HG02938 (cell line): Measurements from ENCODE around the gene IRF1.

Experiments
- ATAC-seq: cut with Tn5 transposase; IDR thresholded peaks from one replicate; pipeline ENCODE4 v1.9.1; 2021; ENCODE audit warnings: mild to moderate bottlenecking, moderate library complexity; ENCODE audit not compliant: unreplicated experiment

The IRF1 gene

DNA sequence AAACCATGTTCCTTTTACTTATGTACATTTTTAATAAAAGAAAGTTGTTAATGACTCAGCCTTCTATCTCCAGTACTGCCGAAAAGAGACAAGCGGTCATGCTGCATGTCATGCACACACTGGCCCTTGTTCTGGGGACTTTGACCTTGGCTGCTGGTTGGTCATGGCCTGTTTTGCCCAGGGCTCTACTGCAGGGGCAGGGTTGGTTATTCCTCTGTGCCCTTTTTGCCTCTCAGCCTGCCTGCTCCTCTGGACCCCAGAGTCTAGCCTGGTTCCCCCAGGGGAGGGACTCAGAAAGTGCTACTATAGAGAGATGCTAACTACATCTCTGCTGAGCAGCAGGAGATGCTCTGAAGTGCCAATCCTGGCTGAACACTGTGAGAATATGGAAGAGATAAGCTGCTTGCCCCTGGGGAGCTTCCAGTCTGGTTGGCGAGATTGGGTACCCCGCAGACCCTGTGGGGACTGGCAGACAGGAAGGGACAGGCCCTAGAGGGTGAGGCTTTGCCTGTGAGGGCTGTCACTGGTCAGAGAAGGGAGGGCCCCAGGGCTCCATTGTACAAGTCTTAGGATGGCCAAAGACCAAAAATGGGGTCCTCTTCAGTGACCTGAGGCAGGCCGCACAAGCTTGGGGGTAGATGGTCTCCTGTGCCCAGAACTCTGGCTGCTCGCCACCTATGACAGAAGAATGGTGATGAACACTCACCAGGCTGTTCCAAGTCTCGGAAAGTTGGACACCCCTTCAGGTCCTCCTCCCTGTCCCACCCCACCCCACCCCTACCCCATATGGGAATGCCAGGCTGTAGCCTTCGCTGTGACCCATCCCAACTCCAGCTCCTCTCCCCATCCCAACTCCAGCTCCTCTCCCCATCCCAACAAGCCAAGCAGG lies 14.3 kb downstream of the IRF1 start:
- ATAC-seq = no peak

DNA sequence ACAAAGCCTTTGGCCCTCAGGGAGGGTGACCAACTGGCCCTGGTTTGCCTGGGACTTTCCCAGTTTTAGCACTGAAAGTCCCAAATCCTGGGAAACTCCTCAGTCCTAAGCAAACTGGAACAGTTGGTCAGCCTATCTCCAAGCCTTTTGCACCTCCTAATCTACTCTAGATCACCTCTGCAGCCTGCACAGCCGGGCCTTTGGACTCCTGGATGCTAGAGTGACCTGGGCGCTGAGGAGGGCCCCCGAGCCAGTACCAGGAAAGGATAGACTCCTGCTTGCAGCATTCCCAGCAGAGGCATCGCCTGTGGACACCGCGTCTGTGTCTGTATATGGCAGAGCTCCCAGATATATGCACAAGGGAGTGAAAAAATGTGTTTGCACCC lies 15.1 kb downstream of the IRF1 start:
- ATAC-seq = no peak

DNA sequence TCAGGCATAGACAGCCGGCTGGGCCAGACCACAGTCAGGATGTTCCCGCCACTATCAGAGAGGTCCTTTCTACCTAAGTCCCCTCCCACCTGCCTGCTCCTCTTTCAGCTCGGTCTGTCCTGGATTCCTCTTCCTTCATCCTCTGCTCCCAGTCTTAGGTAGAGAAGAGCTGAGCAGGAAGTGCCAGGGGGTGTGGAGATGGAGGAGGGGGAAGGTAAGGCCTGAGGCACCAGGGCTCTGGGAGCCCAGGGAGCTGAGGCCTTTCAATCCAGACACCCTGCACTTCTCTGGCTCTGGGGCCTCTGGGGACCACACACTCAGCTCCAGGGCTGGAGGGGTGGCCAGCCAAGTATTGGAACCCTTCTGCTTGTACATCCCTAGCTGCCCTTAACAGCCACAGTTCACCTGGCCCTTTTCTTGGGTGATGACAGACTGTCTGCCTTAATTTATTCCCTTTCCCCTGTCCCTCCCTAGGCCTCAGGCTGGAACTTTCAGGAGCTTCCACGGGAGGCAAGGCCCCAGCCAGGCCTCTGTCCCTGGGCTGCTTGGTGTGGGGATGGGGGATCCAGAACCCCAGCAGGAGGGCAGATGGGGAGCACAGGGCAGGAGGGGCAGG lies 15.6 kb downstream of the IRF1 start:
- no peak for ATAC-seq

DNA sequence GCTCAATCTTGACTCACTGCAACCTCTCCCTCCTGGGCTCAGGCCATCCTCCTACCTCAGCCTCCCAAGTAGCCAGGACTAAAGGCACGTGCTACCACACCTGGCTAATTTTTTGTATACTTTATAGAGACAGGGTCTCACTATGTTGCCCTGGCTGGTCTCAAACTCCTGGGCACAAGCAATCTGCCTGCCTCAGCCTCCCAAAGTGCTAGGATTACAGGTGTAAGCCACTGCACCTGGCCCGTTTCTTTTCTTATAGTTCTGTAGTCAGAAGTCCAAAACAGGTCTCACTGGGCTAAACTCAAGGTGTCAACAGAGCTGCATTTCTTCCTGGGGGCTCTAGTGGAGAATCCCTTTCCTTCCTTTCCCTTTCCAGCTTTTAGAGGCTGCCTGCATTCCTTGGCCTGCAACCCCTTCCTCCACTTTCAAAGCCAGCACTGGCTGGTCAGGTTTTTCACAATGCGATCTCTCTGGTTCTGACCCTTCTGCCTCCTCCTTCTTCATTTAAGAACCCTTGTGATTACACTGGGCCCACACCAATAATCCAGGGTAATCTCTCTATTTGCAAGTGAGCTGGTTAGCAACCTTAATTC lies 16.3 kb downstream of the IRF1 start:
- ATAC-seq = no peak

DNA sequence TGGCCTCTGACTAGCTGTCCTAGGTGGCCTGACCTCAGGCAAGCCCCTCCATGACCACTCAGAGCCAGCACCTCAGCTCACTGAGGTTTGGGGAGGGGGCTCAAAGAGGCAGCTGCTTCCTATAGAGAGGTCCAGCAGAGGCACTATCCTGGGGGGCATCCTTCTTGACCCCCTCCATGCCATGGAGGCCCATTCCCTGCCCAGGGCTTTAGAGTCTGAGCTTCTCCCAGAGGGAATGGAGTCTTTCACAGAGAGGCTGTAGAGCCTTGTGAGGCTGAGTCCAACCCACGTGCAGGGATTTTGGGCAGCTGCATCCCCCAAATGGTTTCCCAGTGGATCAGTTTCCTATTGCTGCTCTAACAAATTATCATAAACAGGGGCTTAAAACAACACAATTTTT lies 16.9 kb downstream of the IRF1 start:
- no peak for ATAC-seq

DNA sequence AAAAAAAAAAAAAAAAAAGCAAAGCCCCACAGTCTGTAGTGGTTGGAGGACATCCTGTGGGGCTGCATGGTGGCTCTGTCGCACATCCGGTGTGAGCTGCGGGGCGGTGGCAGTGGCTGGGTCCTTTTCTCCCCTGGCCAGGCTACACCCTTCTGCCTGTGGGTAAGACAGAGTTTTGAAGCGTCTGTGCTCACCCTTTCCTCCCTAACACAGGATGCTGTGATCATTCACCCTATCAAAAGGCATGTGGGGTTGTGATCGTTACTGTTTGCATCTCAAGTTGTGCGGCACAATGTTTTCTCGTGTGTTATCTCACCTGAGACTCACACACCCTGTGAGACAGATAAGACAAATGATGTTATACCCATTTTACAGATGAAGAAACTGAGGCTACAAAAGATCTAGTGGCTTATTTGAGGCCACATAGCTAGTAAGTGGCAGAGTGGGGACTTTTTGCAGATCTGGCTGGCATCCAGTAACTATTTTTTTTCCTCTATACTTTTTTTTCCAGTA lies 17.5 kb downstream of the IRF1 start:
- ATAC-seq = peak; percentile 75

DNA sequence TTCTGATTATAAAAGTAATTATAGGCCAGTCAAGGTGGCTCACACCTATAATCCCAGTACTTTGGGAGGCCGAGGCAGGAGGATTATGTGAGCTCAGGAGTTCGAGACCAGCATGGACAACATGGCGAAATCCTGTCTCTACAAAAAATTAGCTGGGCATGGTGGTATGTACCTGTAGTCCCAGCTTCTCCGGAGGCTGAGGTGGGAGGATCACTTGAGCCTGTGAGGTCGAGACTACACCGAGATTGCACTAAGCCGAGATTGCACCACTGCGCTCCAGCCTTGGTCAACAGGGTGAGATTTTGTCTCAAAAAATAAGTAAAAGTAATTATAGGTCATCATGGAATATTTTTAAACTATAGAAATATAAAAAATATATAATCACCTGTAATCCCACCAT lies 18.1 kb downstream of the IRF1 start:
- no peak for ATAC-seq

DNA sequence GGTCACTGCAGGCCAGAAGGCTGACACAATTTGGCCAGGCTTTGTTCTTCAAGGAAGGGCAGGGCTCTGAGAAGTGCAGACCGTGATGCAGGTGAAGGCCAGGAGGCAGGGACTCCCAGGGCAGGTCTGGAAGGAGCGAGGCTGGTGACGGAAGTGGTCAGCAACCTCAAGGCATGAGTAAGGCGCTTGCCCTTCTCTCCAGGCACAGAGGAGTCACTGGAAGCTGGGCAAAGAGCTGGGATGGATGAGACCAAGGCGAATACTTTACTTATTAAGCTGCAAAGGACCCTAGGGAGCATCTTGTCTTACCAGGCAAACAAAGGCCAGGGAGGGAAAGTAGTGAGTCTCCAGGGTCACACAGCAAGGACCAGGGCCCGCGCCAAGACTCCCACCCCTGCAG lies 18.6 kb downstream of the IRF1 start:
- ATAC-seq = no peak

DNA sequence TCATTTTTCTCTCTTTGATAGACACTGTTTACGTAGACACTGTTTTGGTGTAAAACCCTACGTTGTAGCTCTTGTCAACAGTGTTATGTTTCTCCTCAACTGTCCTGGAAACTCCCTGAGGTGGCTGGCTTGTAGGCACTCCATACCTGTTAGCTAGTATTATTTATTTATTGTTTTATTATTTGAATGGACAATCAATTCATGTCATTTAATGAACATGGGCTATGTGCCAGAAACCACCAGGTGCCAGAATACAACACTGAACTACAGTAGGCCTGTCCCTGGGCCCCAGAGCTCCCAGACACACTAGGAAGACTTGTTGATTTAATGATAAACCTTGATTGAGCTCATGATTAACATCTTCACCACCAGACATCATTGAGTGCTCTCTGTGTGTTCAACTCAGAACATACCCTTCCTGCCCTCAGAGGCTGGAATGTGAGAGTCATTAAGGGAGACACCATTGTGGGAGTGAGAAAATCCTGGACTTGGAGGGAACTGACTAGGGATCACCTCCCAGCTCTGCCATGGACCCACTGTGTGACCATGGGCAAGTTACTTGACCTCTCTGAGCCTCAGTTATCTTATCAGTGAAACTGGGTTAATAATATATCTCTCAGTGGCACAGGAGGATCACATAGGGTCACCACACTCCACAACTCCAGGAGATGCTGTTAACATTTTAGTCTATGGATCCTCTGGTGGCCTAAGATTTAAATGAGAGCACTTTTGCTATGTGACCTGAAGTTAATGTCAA lies 19.2 kb downstream of the IRF1 start:
- ATAC-seq = no peak

DNA sequence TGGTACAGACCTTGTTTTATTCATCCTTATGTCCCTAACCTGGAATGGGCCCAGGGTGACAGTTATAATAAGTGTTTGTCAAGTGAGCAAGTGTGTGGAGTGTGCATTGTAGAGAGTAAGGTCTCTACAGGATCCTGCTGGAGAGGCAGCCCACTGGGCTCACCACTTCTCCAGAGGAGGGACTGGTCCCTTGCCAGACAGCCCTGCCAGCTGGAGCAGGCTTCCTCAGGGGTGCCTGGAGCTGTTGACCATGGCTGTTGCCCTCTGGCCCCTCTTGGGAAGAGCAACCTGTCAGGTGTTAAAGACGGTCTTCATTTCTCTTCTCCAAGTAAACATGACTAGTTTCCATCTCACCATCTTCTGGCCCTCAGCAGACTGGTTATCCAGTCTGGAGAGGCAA lies 20.0 kb downstream of the IRF1 start:
- no peak for ATAC-seq

DNA sequence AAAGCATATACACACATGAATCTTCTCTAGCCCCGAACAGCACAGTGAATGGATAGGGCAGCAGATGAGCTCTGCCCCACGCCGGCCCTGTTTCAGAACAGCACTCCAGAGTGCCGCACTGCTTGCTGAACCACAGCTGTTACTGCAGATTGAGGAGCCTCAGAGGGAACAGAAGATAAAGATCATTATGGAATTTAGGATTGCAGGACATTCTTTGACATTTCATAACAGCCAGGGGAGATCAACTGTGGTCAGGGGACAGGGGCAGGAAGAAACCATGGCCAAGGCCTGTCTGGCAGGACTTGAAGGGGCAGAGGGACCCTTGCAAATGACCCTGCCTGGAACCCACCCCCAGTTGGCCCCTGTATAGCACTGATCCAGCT lies 20.6 kb downstream of the IRF1 start:
- no peak for ATAC-seq

DNA sequence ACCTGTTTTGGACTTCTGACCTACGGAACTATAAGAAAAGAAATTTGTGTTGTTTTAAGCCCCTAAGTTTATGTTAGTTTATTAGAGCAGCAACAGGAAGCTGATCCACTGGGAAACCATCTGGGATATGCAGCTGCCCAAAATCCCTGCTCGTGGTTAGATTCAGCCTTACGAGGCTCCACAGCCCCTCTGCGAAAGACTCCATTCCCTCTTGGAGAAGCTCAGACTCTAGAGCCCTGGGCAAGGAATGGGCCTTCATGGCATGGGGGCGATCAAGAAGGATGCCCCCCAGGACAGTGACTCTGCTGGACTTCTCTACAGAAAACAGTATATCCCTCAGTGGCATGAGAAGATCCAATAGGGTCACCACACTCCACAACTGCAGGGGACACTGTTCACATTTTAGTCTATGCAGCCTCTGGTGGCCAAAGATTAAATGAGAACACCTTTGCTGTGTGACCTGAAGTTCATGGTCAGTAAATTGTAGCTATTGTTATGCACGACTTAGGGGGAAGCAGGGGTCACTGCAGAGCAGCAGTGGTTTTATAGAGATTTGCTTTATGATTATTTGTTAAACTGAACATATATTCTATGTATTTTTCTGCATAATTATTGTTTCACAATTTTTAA lies 21.1 kb downstream of the IRF1 start:
- no peak for ATAC-seq

DNA sequence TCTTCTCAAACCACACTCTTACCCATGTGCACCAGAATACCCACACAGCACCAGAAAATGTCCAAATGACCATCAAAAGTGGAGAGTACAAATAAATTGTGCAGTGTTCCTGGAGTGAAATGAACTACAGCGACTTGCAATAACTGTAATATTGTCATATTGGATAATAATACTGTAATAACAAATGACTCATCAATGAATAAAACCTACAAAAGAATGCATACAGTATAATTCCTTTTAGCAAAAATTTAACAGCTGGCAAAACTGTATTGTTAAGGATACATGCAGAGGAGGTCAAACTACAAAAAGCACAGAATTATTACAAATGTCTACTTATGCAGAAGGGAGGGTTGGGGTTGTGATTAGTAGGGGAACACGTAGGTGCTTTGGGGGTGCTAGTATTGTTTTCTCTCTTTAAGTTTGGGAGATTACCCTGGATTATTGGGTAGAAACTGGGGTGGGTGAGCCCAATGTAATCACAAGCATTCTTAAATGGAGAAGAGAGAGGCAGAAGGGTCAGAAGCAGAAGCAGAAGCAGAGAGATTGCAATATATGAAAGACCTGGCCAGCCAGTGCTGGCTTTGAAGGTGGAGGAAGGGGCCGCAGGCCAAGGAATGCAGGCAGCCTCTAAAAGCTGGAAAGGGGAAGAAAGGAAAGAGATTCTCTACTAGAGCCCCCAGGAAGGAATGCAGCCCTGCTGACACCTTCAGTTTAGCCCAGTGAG lies 21.8 kb downstream of the IRF1 start:
- ATAC-seq = no peak

DNA sequence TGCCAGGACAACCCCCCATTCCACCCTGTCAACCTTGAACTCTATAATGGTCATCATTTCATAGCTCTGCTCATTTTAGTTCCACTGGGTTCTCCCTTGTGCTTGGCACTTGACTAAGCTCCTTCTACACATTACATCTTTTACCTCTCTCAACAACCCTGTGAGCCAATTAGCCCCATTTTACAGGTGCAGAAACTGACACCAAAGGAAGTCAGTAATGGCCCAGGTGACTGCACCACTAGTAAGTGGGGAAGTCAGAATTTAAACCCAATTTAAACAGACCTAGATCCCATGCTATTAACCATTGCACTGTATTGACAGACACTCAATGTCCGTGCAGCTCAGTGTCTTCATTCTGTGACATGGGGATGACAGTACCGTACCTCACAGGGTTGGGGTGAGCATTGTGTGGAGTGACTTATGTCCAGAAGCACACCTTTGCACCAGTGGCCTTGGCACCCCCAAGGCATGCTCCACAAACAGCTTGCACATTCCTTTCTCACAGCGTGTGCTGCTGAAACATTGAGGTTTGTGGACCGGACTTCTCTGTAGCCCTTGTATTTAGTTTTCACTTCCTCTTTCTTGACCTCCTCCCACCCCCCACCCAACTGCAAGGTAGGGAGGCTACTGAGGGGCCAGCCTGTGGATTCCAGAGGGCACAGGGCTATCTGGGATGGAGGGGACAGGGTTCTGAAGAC lies 23.1 kb downstream of the IRF1 start:
- peak; percentile 30 for ATAC-seq

DNA sequence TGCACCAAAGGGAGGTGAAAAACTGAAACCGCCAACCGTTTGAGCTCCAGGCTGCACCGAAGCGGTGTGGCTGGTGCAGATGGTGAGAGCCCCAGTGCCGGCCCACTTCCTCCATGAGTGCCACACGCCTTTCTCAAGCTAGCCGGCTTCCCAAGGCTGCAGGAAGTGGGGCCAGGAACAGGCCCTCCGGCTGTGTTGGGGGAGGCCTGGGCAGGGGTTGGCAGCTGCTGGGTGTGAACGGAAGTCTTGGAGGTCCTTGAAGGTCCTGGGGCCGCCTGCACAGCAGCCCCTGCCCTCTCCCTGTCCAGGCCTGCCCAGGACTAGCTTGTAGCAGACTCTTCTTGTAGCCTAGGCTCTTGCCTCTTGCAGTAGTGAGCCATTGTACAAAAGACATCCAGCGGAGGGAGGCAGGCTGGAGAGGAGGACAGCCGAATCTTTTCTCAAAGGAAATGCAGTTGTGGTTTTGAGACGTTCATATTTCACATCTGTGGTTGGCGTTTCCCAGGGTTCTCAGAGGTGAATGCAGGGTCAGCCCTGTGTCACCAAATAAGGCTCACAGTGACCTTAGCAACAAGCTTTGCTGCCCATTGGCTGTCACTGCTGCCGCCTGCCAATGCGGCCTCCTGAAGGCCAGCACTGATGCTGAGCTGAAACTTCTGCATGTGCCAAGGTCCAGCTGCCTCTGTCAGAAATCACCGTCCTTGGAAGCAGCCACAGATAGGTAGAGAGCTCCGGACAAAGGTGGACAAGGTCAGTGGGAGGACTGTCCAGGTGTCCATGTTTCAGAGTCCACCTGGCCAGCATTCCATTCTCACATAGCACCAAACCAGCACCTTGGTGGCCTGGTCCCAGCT lies 23.9 kb downstream of the IRF1 start:
- peak; percentile 62 for ATAC-seq

DNA sequence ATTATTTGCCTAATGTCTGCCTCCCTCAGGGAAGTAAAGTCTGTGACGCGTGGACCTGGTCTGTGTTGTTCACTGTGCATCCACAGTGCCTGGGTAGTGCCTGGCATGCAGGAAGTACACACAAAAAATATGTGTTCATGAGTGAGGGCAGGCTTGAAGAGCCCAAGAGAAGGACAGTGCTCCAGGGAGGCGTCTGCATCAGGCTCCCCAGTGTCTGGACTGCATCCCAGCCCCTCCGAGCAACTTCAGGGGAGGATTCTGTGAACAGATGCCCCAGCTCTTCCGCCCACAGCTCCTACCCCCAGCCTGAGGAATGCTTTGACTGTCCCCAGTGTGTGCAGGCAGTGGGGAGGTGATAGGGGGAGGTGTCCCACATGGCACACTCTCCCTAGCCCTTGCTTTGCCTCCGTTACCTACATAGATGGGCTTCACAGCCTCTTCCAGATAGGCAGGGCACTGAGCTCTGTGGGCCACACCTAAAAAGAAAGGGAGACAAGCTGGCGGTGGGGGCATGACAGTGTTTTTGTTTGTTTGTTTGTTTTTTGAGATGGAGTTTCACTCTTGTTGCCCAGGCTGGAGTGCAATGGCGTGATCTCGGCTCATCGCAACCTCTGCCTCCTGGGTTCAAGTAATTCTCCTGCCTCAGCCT lies 25.4 kb downstream of the IRF1 start:
- ATAC-seq = no peak

DNA sequence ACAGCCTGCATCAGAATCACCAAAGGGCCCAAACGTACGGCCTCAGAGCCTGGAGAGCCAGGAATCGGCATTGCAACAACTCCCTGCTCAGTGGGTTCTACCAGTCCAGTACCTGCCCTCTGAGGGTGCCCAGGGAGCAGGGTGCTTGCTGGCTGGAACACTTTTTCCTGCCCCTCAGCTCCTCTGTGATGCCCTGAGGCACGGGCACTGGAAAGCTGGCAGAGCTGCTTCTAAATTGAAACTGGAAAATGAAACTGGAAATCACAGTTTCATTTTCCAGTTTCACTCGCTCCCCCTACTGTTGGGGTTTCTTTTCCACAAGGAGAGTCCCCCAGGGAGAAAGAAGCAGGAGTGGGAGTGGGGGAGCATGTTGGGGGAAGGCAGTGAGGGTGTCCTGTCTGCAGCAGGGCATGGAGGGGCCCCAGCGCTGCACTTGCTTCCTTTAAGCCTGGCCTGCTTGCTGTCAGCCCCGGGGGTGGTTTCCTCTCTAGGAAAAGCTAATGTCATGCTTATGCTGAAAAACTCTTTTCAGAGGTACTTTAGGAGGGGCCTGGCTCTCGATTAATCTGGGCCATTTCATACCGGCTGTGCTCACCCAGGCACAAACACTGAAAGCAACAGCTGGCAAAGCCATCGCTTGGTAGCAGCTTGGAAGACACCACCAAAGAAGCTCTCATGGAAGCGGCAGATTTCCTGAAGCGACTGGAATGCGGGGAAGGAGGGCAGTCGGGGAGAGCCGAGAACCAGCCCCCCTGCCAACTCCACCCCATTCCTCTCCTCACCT lies 26.2 kb downstream of the IRF1 start:
- no peak for ATAC-seq

DNA sequence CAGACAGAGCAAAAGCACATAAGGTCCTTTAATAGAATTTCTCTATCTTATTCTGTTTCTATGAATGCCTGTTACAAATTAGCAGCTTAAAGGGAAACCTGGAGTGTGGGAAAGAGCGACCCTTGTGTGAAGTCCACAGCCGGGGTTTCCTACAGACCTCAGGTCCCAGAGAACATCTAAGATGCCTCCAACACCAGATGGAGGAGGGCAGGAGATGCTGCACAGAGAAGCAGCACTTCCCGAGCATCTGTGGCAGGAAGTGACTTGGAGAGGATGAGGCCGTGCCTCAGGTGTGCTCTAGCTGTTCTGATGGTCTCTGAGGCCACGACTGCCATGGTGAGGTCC lies 26.8 kb downstream of the IRF1 start:
- no peak for ATAC-seq
